Measurements from ENCODE around the gene BANF1.
A peak's percentile ranks its signal among the peaks of the same experiment; 100 is the strongest.
"Not testable (repeated sequence)": the region's sequence is repeated elsewhere in the genome, so short reads cannot be mapped to it uniquely, and the experiment has no call there.

Gene BANF1

DNA sequence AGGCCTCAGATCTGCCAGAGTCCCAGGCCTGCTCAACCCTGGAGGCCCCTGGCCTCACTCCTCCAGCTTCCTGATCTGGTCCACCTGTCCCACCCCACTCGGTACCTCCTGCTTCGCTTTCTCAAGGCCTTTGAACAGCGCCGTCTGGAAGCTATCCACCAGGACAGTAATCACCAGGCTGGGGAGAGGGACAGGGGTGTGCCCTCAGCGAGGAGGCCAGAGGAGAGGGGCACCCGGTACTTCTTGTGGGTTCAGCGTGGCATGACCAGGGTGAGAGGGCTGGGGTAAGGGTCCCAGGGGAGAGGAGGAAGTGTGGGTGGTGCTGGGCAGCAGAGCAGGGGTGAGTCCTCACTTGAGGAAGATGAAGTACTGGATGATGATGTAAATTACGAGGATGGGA is 17.9 kb downstream of the BANF1 start:
- TF ChIP-seq MYC (IDR thresholded peaks at IDR 0.05; ENCODE audit: low read depth, low read length) (no peak), POLR2A (IDR thresholded peaks at IDR 0.05; ENCODE audit: extremely low read depth, insufficient read length) (no peak)
- TF ChIP-seq, protein P1, sequence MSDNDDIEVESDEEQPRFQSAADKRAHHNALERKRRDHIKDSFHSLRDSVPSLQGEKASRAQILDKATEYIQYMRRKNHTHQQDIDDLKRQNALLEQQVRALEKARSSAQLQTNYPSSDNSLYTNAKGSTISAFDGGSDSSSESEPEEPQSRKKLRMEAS (IDR thresholded peaks at IDR 0.05; ENCODE audit: low read depth, low read length), result no peak
- TF ChIP-seq, protein P2, sequence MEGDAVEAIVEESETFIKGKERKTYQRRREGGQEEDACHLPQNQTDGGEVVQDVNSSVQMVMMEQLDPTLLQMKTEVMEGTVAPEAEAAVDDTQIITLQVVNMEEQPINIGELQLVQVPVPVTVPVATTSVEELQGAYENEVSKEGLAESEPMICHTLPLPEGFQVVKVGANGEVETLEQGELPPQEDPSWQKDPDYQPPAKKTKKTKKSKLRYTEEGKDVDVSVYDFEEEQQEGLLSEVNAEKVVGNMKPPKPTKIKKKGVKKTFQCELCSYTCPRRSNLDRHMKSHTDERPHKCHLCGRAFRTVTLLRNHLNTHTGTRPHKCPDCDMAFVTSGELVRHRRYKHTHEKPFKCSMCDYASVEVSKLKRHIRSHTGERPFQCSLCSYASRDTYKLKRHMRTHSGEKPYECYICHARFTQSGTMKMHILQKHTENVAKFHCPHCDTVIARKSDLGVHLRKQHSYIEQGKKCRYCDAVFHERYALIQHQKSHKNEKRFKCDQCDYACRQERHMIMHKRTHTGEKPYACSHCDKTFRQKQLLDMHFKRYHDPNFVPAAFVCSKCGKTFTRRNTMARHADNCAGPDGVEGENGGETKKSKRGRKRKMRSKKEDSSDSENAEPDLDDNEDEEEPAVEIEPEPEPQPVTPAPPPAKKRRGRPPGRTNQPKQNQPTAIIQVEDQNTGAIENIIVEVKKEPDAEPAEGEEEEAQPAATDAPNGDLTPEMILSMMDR (IDR thresholded peaks at IDR 0.05; ENCODE audit: low read depth, low read length), result no peak
- peak; percentile 40 for DNase-seq (ENCODE audit: low read depth)
- no peak overlapping the region for H3K4me3 ChIP-seq (ENCODE audit: low read depth, low read length)

DNA sequence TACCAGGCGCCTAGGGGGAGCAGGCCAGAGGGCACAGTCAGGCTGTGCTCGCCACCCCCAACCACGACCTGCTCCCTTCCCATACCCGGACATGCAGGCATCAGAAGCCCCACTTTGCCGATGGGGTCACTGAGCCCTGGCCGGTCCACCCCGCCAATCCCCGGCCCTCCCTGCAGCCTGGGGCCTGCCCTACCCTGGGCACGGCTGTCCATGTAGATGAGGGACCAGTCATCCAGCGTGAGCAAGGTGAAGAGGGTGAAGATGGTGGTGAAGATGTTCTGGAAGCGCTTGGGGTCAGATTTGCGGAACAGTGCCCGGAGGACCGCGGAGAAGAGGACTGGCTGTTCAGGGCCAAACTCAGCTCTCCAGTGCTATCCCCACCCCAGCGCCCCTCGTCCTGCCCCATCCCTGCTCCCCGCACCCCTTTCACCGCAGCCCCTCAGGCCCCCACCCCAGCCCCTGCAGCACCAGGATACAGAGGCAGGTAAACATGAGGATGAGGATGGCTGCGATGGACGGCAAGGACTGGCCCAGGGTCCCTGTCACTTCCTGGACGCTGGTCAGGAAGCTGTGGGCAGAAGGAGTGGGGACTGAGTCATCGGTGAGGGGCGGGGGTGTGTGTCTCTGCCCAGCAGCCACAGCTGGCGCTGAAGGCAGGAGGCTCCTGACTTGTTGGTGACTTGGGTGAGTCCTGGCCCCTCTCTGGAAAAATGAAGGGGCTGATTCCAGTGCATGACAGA is 18.5 kb downstream of the BANF1 start:
- peak; percentile 94 for DNase-seq (ENCODE audit: low read depth)
- peak; percentile 20; the same call in 1 of the 2 replicates for TF ChIP-seq MYC (IDR thresholded peaks at IDR 0.05; ENCODE audit: low read depth, low read length)
- no peak for TF ChIP-seq POLR2A (IDR thresholded peaks at IDR 0.05; ENCODE audit: extremely low read depth, insufficient read length)
- TF ChIP-seq, protein P1 (IDR thresholded peaks at IDR 0.05; ENCODE audit: low read depth, low read length), result peak; percentile 69
- no peak overlapping the region for H3K4me3 ChIP-seq (ENCODE audit: low read depth, low read length)

DNA sequence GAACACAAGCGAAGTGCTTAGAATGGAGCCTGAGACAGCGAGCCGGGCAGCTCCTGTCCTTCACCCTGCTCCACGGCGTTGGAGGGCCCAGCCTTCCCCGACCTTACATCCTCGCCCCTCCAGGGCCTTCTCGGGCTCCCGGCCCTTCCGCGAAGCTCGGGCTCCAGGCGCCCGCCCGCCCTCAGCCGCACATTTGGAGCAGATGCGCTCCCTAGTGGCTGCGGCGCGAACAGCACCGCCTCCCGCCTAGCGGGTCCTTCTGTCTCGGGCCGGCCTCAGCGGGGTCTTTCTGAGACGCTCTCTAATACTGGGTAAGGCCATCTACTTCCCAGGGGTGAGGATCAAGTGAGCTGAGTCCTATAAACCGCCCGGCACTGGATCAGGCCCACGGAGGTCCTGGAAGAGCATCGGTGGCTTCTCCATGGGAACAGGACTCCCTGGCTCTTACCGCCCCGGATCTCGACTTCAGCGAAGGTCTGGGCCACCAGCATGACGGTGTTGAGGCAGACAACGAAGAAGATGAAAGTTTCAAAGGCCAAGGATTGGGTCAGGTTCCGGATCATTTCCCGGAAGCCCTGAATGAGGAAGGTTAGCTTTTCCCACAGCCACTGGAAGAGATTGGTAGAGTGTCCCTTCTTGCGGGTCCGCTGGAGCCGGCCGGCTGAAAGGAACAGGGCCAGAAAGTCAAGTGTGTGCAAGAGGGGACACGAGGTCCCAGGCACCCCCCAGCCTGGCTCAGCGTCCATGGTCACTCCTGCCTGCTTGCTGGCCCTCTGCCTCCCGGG is 20.3 kb downstream of the BANF1 start:
- TF ChIP-seq, protein P1 (IDR thresholded peaks at IDR 0.05; ENCODE audit: low read depth, low read length), result 0 out of 2 replicates have a peak, but pooled peaks have one; percentile 32
- TF ChIP-seq, protein P2 (IDR thresholded peaks at IDR 0.05; ENCODE audit: low read depth, low read length), result peak; percentile 83
- TF ChIP-seq POLR2A (IDR thresholded peaks at IDR 0.05; ENCODE audit: extremely low read depth, insufficient read length), result peak; percentile 29
- peak; percentile 59; the same call in 1 of the 2 replicates for TF ChIP-seq MYC (IDR thresholded peaks at IDR 0.05; ENCODE audit: low read depth, low read length)
- DNase-seq (ENCODE audit: low read depth), result peak; percentile 79
- no peak overlapping the region for H3K4me3 ChIP-seq (ENCODE audit: low read depth, low read length)

DNA sequence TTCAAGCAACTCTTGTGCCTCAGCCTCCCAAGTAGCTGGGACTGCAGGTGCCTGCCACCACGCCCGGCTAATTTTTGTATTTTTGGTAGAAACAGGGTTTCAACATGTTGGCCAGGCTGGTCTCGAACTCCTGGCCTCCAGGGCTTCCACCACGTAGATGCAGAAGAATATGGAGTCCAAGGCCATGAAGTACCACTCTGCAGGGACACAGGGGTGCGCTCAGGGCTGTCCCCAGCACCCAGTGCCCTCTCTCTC is 20.8 kb downstream of the BANF1 start:
- H3K4me3 ChIP-seq (ENCODE audit: low read depth, low read length); DNase-seq (ENCODE audit: low read depth): not testable (repeated sequence)

DNA sequence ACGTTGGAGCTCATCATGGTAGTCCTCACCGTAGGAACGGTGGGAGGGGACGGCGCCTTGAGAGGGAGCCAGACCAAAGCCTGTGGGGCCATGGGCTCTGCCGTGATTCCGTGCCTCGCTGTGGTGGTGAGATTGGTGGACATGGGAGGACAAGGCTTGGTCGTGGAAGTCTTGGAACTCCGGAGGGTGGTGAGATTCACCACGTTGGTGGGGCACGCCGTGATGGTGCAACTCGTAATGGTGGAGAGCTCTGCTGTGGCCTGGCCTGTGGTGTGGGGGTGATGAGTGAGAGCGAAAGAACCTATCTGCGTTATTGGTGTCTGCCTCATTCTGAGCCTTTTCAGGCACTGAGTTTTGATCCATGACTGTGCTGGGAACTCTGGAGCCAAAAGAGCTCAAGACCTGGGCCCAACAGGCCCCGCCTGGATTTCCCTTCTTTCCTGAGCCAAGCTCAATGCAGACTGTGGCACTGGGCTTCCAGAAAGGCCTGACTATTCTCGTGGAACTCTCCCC is 23.8 kb downstream of the BANF1 start, which contains the start of gene CATSPER1:
Gene CATSPER1, minus strand, starts transcription at position 463 of the 513 bp plus-strand sequence. Its CDS starts 100 bp downstream, at position 363.
- no peak within 1 kb of the TSS for H3K4me3 ChIP-seq (ENCODE audit: low read depth, low read length)
- DNase-seq (ENCODE audit: low read depth), result no peak
- TF ChIP-seq, protein P1 (IDR thresholded peaks at IDR 0.05; ENCODE audit: low read depth, low read length), result no peak
- TF ChIP-seq, protein P2 (IDR thresholded peaks at IDR 0.05; ENCODE audit: low read depth, low read length), result no peak
- TF ChIP-seq MYC (IDR thresholded peaks at IDR 0.05; ENCODE audit: low read depth, low read length) (no peak), POLR2A (IDR thresholded peaks at IDR 0.05; ENCODE audit: extremely low read depth, insufficient read length) (no peak)

DNA sequence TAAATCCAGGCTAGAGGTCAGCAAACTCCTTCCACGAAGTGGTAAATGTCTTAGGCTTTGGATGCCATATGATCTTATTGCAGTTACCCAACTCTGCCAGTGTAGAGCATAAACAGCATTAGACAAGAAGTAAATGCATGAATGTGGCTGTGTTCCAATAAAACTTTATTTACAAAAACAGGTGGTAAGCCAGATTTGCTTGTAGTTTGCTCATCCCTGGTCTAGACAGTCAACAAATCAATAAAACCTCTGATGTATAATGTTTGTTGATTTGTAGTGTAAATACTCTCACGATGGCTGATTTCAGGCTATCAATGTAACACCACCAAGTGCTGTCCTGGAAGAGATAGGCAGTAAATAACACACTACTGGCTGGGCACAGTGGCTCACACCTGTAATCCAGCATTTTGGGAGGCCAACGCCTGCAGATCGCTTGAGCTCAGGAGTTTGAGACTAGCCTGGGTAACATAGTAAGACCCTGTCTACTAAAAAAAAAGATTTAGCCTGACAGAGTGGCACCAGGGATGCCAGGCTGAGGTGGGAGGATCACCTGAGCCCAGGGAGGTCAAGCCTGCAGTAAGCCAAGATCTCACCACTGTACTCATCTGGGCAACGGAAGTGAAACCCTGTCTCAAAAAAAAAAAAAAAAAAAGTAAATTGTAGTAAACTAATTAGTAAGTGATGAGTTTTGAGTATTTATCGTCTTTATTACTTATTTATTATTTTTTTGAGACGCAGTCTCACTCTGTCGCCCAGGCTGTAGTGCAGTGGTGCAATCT is 30.8 kb downstream of the BANF1 start:
- TF ChIP-seq, protein P1 (IDR thresholded peaks at IDR 0.05; ENCODE audit: low read depth, low read length), result no peak
- TF ChIP-seq, protein P2 (IDR thresholded peaks at IDR 0.05; ENCODE audit: low read depth, low read length), result no peak
- TF ChIP-seq MYC (IDR thresholded peaks at IDR 0.05; ENCODE audit: low read depth, low read length), result no peak
- TF ChIP-seq POLR2A (IDR thresholded peaks at IDR 0.05; ENCODE audit: extremely low read depth, insufficient read length), result no peak
- DNase-seq (ENCODE audit: low read depth), result no peak
- H3K4me3 ChIP-seq (ENCODE audit: low read depth, low read length), result no peak overlapping the region

All from NB4 (cell line).